Parathyroid adenoma (tissue), 2 donors: ENCODE results near the gene ZNF286A.
"Not testable (repeated sequence)": the region's sequence is repeated elsewhere in the genome, so short reads cannot be mapped to it uniquely, and the experiment has no call there.

ENCODE experiments used
- H2AFZ ChIP-seq: fragments of 300-600 bp; sonication (generic); one replicate; pipeline ENCODE4 v1.7.0; 2017; ENCODE audit warnings: antibody characterized with exemption, mild to moderate bottlenecking
- H3K27ac ChIP-seq: fragments of 300-600 bp; sonication (generic); one replicate; pipeline ENCODE4 v1.7.0; 2017
- H3K27me3 ChIP-seq: fragments of 300-600 bp; sonication (generic); one replicate; pipeline ENCODE4 v1.7.0; 2017; ENCODE audit warnings: low read length; ENCODE audit not compliant: control insufficient read depth, insufficient read depth
- H3K36me3 ChIP-seq: fragments of 300-600 bp; sonication (generic); one replicate; pipeline ENCODE4 v1.7.0; 2017; ENCODE audit warnings: low read length; ENCODE audit not compliant: control insufficient read depth, insufficient read depth
- H3K4me1 ChIP-seq: fragments of 300-600 bp; sonication (generic); one replicate; pipeline ENCODE4 v1.7.0; 2017; ENCODE audit warnings: control low read depth
- H3K4me2 ChIP-seq: fragments of 300-600 bp; sonication (generic); one replicate; pipeline ENCODE4 v1.7.0; 2017; ENCODE audit warnings: low read length
- H3K4me3 ChIP-seq: fragments of 300-600 bp; sonication (generic); one replicate; pipeline ENCODE4 v1.7.0; 2017; ENCODE audit warnings: low read depth, low read length
- H3K79me2 ChIP-seq: fragments of 300-600 bp; sonication (generic); one replicate; pipeline ENCODE4 v1.7.0; 2017; ENCODE audit warnings: control low read depth
- H3K9ac ChIP-seq: fragments of 300-600 bp; sonication (generic); one replicate; pipeline ENCODE4 v1.7.0; 2017; ENCODE audit warnings: mild to moderate bottlenecking
- H3K9me3 ChIP-seq: fragments of 300-600 bp; sonication (generic); one replicate; pipeline ENCODE4 v1.7.0; 2017; ENCODE audit warnings: low read length; ENCODE audit not compliant: control insufficient read depth
- CTCF ChIP-seq: fragments of 300-600 bp; sonication (generic); IDR thresholded peaks from one replicate; pipeline ENCODE4 v1.7.0; 2017; ENCODE audit warnings: antibody characterized with exemption, mild to moderate bottlenecking
- donor health status: primary hyperparathyroidism.

The ZNF286A gene

GRCh38 chr17:15741624-15742023 lies 42.1 kb downstream of the ZNF286A start:
- H3K4me3 ChIP-seq: no peak overlapping the region
- no peak overlapping the region for H3K4me2 ChIP-seq
- H3K36me3 ChIP-seq: no peaks in the 10 kb centered on the region
- no peaks in the 10 kb centered on the region for H3K4me1 ChIP-seq
- no peak overlapping the region for H3K9ac ChIP-seq
- no peak overlapping the region for H3K27ac ChIP-seq
- H3K27me3 ChIP-seq: no peaks in the 10 kb centered on the region
- H2AFZ ChIP-seq: no peak overlapping the region
- no peaks in the 10 kb centered on the region for H3K79me2 ChIP-seq
- no peak for TF ChIP-seq CTCF
- H3K9me3 ChIP-seq: no peaks in the 10 kb centered on the region

- no peak overlapping the region for H2AFZ ChIP-seq
- H3K4me3 ChIP-seq: no peak overlapping the region
- H3K9ac ChIP-seq: no peak overlapping the region
- H3K4me1 ChIP-seq: no peaks in the 10 kb centered on the region
- H3K4me2 ChIP-seq: no peak overlapping the region
- no peak overlapping the region for H3K27ac ChIP-seq
- no peaks in the 10 kb centered on the region for H3K9me3 ChIP-seq
- no peak for TF ChIP-seq CTCF
- H3K36me3 ChIP-seq: no peaks in the 10 kb centered on the region
- H3K79me2 ChIP-seq: no peaks in the 10 kb centered on the region
- H3K27me3 ChIP-seq: no peaks in the 10 kb centered on the region
Measured at GRCh38 chr17:15742051-15742795, 42.7 kb downstream of the ZNF286A start.

- Histone ChIP-seq H3K4me1 (no peaks in the 10 kb centered on the region), H3K27ac (no peak overlapping the region), H2AFZ (no peak overlapping the region), H3K9me3 (no peaks in the 10 kb centered on the region), H3K27me3 (no peaks in the 10 kb centered on the region), H3K36me3 (no peaks in the 10 kb centered on the region), H3K4me2 (no peak overlapping the region), H3K9ac (no peak overlapping the region), H3K79me2 (no peaks in the 10 kb centered on the region), H3K4me3 (no peak overlapping the region)
- TF ChIP-seq CTCF: no peak
Measured at GRCh38 chr17:15742921-15743320, 43.4 kb downstream of the ZNF286A start.

- H2AFZ ChIP-seq: no peak overlapping the region
- H3K9me3 ChIP-seq: no peaks in the 10 kb centered on the region
- no peak overlapping the region for H3K27ac ChIP-seq
- H3K4me1 ChIP-seq: no peaks in the 10 kb centered on the region
- no peak overlapping the region for H3K9ac ChIP-seq
- no peaks in the 10 kb centered on the region for H3K79me2 ChIP-seq
- no peaks in the 10 kb centered on the region for H3K27me3 ChIP-seq
- H3K36me3 ChIP-seq: no peaks in the 10 kb centered on the region
- no peak overlapping the region for H3K4me3 ChIP-seq
- no peak overlapping the region for H3K4me2 ChIP-seq
- no peak for TF ChIP-seq CTCF
Measured at GRCh38 chr17:15744074-15744676, 44.6 kb downstream of the ZNF286A start.

- Histone ChIP-seq H3K27ac (no peak overlapping the region), H3K9ac (no peak overlapping the region), H3K27me3 (no peaks in the 10 kb centered on the region), H3K9me3 (no peaks in the 10 kb centered on the region), H3K4me3 (no peak overlapping the region), H2AFZ (no peak overlapping the region), H3K4me1 (no peaks in the 10 kb centered on the region), H3K4me2 (no peak overlapping the region), H3K79me2 (no peaks in the 10 kb centered on the region), H3K36me3 (no peaks in the 10 kb centered on the region)
- no peak for TF ChIP-seq CTCF
Measured at GRCh38 chr17:15744885-15745284, 45.3 kb downstream of the ZNF286A start.

- not testable (repeated sequence) for H3K9ac ChIP-seq, H3K36me3 ChIP-seq, H2AFZ ChIP-seq, H3K4me3 ChIP-seq, H3K27me3 ChIP-seq, H3K9me3 ChIP-seq, H3K79me2 ChIP-seq, H3K4me2 ChIP-seq, H3K27ac ChIP-seq, H3K4me1 ChIP-seq
Measured at GRCh38 chr17:15749403-15749802, 49.9 kb downstream of the ZNF286A start.
